Keratinocyte (primary cell): ENCODE data around the gene SEC16A.

ENCODE experiments used
- CTCF ChIP-seq, 3 experiments: IDR thresholded peaks in 1 of 3; conservative IDR thresholded peaks in 1 of 3; optimal IDR thresholded peaks in 1 of 3; 2 replicates in 2 of 3; 3 replicates in 1 of 3; pipeline versions ENCODE3 to v1.5.1; 2011; ENCODE audit warnings: low read length in 3 of 3, mild to moderate bottlenecking in 3 of 3, moderate library complexity in 2 of 3, control low read depth in 1 of 3, inconsistent platforms in 1 of 3; ENCODE audit not compliant: insufficient read depth in 2 of 3; ENCODE audit errors: extremely low read depth in 1 of 3
- EZH2 ChIP-seq: IDR thresholded peaks from one replicate; pipeline ENCODE4 v1.6.1; 2012; ENCODE audit warnings: inconsistent platforms, mild to moderate bottlenecking, low read length, moderate library complexity

GRCh38 chr9:136474974-136475865 is 7.6 kb downstream of the SEC16A start:
- TF ChIP-seq CTCF (optimal IDR thresholded peaks at IDR 0.05 in 1 of 3, IDR thresholded peaks at IDR 0.05 in 1 of 3, conservative IDR thresholded peaks at IDR 0.05 in 1 of 3; ENCODE audit: extremely low read depth in 1 of 3, insufficient read depth in 2 of 3, low read length in 3 of 3) = no peak
- TF ChIP-seq EZH2 = no peak
